HEK293 (cell line): ENCODE measurements around the gene OSCP1.

Experiments used
- CTCF ChIA-PET: fragments of 350-600 bp; formaldehyde crosslinking; extraction: SDS; loops from one replicate; lab custom pipeline; 2021; ENCODE audit warnings: antibody characterized with exemption; lab: Yijun Ruan, JAX
- POLR2A ChIA-PET: fragments of 300-600 bp; formaldehyde crosslinking; extraction: SDS; loops from one replicate; lab custom pipeline; 2020; ENCODE audit warnings: antibody characterized with exemption, inconsistent platforms; lab: Yijun Ruan, JAX
- H3K27ac ChIP-seq: fragments of 200-500 bp; sonication (Bioruptor generic); 2 replicates; pipeline ENCODE4 v1.5.1; 2014; ENCODE audit warnings: low read depth, low read length, control low read depth, inconsistent platforms; ENCODE audit errors: extremely low read depth
- H3K36me3 ChIP-seq, 2 experiments: fragments of 200-500 bp in 1 of 2; sonication (Bioruptor generic) in 1 of 2; 1 replicate in 1 of 2; 2 replicates in 1 of 2; pipeline ENCODE4 v1.5.1; 2014 to 2017; ENCODE audit warnings: inconsistent platforms in 2 of 2, low read length in 2 of 2; ENCODE audit not compliant: control insufficient read depth in 2 of 2, insufficient read depth in 1 of 2
- H3K4me1 ChIP-seq: fragments of 200-500 bp; sonication (Bioruptor generic); 2 replicates; pipeline ENCODE4 v1.5.1; 2014; ENCODE audit warnings: mild to moderate bottlenecking, low read length, inconsistent platforms; ENCODE audit not compliant: control insufficient read depth, insufficient read depth
- H3K4me3 ChIP-seq: 2 replicates; pipeline ENCODE4 v1.5.1; 2011; ENCODE audit warnings: low read depth, mild to moderate bottlenecking, control low read depth, low read length, moderate library complexity
- H3K9me3 ChIP-seq: fragments of 200-500 bp; sonication (Bioruptor generic); 2 replicates; pipeline ENCODE4 v1.5.1; 2014; ENCODE audit warnings: low read depth, low read length, inconsistent platforms; ENCODE audit not compliant: control insufficient read depth, insufficient read depth
- KLF16 ChIP-seq: fragments of 450-650 bp; formaldehyde crosslinking; IDR thresholded peaks from 2 replicates; pipeline ENCODE4 v1.5.1; 2017; ENCODE audit warnings: missing biosample characterization, missing genetic modification characterization
- SETDB1 ChIP-seq: IDR thresholded peaks from one replicate; pipeline ENCODE4 v1.6.1; 2017; ENCODE audit warnings: mild to moderate bottlenecking, low read length, moderate library complexity, mixed read lengths; ENCODE audit not compliant: insufficient read length
- ZBTB17 ChIP-seq: fragments of 450-650 bp; formaldehyde crosslinking; IDR thresholded peaks from 2 replicates; pipeline ENCODE4 v1.5.1; 2016; ENCODE audit warnings: missing biosample characterization, missing genetic modification characterization
- ZFP37 ChIP-seq: fragments of 450-650 bp; formaldehyde crosslinking; IDR thresholded peaks from 2 replicates; pipeline ENCODE4 v1.5.1; 2016; ENCODE audit warnings: missing biosample characterization, missing genetic modification characterization
- ZNF10 ChIP-seq: fragments of 450-650 bp; formaldehyde crosslinking; IDR thresholded peaks from 2 replicates; pipeline ENCODE4 v1.5.1; 2017; ENCODE audit warnings: missing biosample characterization, missing genetic modification characterization
- ZNF335 ChIP-seq: fragments of 450-650 bp; formaldehyde crosslinking; conservative IDR thresholded peaks from 2 replicates; pipeline ENCODE4 v1.5.1; 2016; ENCODE audit warnings: missing biosample characterization, missing genetic modification characterization
- ZNF433 ChIP-seq: fragments of 450-650 bp; formaldehyde crosslinking; IDR thresholded peaks from 2 replicates; pipeline ENCODE4 v1.5.1; 2016; ENCODE audit warnings: missing biosample characterization, missing genetic modification characterization, low read depth
- TF ChIP-seq, protein P1 (sequence below): fragments of 450-650 bp; formaldehyde crosslinking; IDR thresholded peaks from 2 replicates; pipeline ENCODE4 v1.5.1; 2017; ENCODE audit warnings: missing biosample characterization, missing genetic modification characterization
- TF ChIP-seq, protein P2 (sequence below): fragments of 450-650 bp; formaldehyde crosslinking; IDR thresholded peaks from 2 replicates; pipeline ENCODE4 v1.5.1; 2016; ENCODE audit warnings: missing biosample characterization, missing genetic modification characterization

Gene OSCP1

DNA sequence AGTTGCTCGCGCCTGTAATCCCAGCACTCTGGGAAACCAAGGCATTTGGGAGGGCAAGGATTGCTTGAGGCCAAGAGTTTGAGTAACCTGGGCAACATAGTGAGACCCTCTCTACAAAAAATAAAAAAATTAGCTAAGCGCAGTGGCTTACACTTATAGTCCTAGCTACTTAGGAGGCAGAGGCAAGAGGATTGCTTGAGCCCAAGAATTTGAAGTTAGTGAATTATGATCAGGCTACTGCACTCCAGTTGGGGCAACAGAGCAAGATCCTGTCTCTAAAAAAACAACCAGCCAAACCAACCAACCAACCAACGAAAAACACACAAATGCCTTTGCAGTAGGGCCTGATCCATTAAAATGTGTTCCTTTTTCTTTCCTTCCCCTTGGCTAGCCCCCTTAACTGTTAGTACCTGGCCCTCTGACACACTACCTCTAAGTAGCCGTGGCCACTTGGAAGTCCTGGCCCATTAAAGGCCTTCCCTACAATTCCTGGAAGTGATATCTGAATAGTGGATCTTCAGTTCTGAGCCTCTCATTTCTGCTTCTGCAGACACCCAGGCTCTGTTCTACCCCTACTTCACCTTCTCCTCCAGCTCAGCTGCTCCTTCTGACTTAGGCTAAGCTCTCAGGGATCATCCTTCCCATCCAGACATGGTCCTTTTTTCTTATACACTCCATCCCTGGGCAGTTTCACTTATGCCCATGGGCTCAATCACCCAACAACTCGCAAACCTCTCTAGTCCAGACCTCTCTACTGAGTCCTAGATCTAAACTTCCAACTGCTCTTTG lies 3.5 kb upstream of the OSCP1 start (continued):
- TF ChIP-seq, protein P1, sequence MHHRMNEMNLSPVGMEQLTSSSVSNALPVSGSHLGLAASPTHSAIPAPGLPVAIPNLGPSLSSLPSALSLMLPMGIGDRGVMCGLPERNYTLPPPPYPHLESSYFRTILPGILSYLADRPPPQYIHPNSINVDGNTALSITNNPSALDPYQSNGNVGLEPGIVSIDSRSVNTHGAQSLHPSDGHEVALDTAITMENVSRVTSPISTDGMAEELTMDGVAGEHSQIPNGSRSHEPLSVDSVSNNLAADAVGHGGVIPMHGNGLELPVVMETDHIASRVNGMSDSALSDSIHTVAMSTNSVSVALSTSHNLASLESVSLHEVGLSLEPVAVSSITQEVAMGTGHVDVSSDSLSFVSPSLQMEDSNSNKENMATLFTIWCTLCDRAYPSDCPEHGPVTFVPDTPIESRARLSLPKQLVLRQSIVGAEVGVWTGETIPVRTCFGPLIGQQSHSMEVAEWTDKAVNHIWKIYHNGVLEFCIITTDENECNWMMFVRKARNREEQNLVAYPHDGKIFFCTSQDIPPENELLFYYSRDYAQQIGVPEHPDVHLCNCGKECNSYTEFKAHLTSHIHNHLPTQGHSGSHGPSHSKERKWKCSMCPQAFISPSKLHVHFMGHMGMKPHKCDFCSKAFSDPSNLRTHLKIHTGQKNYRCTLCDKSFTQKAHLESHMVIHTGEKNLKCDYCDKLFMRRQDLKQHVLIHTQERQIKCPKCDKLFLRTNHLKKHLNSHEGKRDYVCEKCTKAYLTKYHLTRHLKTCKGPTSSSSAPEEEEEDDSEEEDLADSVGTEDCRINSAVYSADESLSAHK, result peak; percentile 28; the same call in 1 of the 2 replicates

DNA sequence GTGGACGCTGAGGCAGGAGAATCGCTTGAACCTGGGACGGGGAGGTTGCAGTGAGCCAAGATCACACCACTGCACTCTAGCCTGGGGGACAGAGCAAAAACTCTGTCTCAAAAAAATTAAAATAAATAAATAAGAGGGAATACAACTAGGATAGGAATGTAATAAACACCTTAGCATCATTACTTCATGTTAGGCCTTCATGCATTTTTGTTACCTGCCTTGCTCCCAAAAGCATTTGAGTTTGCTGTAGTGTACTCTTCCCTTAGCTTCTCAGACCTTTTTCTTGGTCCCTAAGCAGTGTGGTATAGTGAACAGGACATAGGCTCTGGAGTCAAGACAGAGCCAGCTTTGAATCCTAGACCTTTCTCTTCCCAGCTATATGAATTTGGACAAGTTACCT lies 2.8 kb upstream of the OSCP1 start:
- CTCF ChIA-PET, result interaction anchor here (0.5 to 0.8 kb wide), 3 partner anchors 153 to 1415 kb away, joined by 3 to 4 read pairs (median 3); no protein-coding TSS in a partner anchor
- no peak for TF ChIP-seq KLF16 (tag by site-specific recombination)
- TF ChIP-seq, protein P2, sequence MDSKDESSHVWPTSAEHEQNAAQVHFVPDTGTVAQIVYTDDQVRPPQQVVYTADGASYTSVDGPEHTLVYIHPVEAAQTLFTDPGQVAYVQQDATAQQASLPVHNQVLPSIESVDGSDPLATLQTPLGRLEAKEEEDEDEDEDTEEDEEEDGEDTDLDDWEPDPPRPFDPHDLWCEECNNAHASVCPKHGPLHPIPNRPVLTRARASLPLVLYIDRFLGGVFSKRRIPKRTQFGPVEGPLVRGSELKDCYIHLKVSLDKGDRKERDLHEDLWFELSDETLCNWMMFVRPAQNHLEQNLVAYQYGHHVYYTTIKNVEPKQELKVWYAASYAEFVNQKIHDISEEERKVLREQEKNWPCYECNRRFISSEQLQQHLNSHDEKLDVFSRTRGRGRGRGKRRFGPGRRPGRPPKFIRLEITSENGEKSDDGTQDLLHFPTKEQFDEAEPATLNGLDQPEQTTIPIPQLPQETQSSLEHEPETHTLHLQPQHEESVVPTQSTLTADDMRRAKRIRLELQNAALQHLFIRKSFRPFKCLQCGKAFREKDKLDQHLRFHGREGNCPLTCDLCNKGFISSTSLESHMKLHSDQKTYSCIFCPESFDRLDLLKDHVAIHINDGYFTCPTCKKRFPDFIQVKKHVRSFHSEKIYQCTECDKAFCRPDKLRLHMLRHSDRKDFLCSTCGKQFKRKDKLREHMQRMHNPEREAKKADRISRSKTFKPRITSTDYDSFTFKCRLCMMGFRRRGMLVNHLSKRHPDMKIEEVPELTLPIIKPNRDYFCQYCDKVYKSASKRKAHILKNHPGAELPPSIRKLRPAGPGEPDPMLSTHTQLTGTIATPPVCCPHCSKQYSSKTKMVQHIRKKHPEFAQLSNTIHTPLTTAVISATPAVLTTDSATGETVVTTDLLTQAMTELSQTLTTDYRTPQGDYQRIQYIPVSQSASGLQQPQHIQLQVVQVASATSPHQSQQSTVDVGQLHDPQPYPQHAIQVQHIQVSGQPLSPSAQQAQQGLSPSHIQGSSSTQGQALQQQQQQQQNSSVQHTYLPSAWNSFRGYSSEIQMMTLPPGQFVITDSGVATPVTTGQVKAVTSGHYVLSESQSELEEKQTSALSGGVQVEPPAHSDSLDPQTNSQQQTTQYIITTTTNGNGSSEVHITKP (tag by site-specific recombination), result peak; percentile 66
- Histone ChIP-seq H3K9me3 (no peaks in the 10 kb centered on the region), H3K4me1 (no peaks in the 10 kb centered on the region), H3K36me3 (peaks cover 1 to 47% of the 10 kb centered on the region in 2 experiments; a peak in 2 of 3 replicates), H3K27ac (no peak overlapping the region), H3K4me3 (no peak overlapping the region)
- POLR2A ChIA-PET, result interaction anchor here (0.6 to 2.6 kb wide), 2 partner anchors 11 to 220 kb away, joined by 4 to 10 read pairs; partner anchors contain the start of gene MRPS15

DNA sequence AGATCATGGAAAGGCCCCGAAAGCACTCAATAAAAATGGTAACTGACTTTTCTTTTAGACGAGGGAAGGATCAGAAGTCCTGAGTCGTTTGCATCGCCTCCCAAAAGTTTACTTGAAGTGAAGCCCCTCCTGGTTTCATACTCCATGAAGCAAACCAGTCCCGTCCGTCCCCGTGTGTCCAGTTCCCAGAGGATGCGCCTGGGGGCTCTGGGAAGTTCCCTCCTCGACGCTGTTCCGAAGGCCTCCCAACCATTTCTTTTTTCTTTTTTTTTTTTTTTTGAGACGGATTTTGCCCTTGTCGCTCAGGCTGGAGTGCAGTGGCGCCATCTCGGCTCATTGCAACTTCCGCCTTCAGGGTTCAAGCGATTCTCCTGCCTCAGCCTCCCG lies 661 bp upstream of the OSCP1 start:
- Histone ChIP-seq H3K4me3 (peak overlapping the region; percentile 61), H3K9me3 (no peaks in the 10 kb centered on the region), H3K36me3 (peaks cover 0 to 27% of the 10 kb centered on the region in 2 experiments; a peak in 1 of 3 replicates), H3K27ac (peak overlapping the region; percentile 55), H3K4me1 (no peaks in the 10 kb centered on the region)
- TF ChIP-seq ZNF10 (tag by site-specific recombination) (no peak), ZFP37 (no peak), SETDB1 (peak; percentile 19)
- CTCF ChIA-PET, result interaction anchor here (0.7 to 1.0 kb wide), 4 partner anchors 10 to 1606 kb away, joined by 3 read pairs; no protein-coding TSS in a partner anchor
- POLR2A ChIA-PET, result interaction anchor here (0.6 to 2.3 kb wide), 15 partner anchors 9 to 519 kb away, joined by 3 to 54 read pairs (median 4); partner anchors contain the start of genes MRPS15 and TRAPPC3

DNA sequence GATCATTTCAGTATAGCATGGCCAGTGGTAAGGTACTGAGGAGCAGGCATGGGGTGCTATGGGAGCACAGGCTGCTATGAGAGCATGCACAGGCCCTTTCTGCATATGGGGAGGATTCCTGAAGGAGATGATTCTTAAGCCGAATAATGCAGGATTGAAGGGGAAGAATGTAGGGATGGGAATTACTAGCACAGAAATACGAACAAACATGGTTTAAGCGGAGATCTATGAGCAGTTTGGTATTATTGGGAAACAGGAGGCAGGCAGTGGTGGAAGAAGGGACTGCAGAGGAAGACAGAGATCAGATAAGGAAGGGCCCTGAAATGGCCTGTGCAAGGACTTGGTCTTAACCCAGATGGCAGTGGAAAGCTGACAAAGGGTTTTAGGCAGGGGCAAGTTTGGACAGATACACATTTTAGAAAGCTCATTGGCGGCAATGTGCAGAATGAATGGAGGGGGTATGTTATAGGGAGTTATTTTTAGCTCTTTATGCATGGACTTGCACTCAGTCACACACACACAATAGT lies 1.7 kb downstream of the OSCP1 start:
- TF ChIP-seq ZNF433 (no peak), ZBTB17 (tag by site-specific recombination) (peak; percentile 21; the same call in 1 of the 2 replicates), ZNF335 (peak; percentile 42; the same call in 1 of the 2 replicates)
- TF ChIP-seq, protein P2 (tag by site-specific recombination), result 0 out of 2 replicates have a peak, but pooled peaks have one; percentile 10
- TF ChIP-seq, all 188 proteins: peak for 3
- H3K4me1 ChIP-seq, result no peaks in the 10 kb centered on the region
- ChIA-PET CTCF (interaction anchor here (0.6 to 1.3 kb wide), 4 partner anchors 25 to 101 kb away, joined by 3 to 5 read pairs (median 3); no protein-coding TSS in a partner anchor), POLR2A (no interaction called here)
- no peaks in the 10 kb centered on the region for H3K9me3 ChIP-seq
- no peak overlapping the region for H3K4me3 ChIP-seq
- H3K36me3 ChIP-seq, result peaks cover 0 to 4% of the 10 kb centered on the region in 2 experiments; a peak in 1 of 3 replicates
- no peak overlapping the region for H3K27ac ChIP-seq
